Activated T-helper 1 cell treated with Interleukin-2 at 50 U/mL for 16 hours (primary cell): ENCODE measurements around the gene PDZK1IP1.

Source experiments
- DNase-seq: peaks from one replicate; pipeline ENCODE4 v3.0.0-alpha.2; 2020; ENCODE audit warnings: low read depth

Gene PDZK1IP1

GRCh38 chr1:47189844-47190508 is at the start of gene PDZK1IP1:
Gene PDZK1IP1, minus strand, starts transcription at chr1:47190036. Its CDS starts 104 bp downstream, at chr1:47189932.
- DNase-seq = no peak

- DNase-seq = no peak
Observed at GRCh38 chr1:47238935-47239592, 49.2 kb upstream of the PDZK1IP1 start.

- no peak for DNase-seq
Observed at GRCh38 chr1:47235806-47236205, 46.0 kb upstream of the PDZK1IP1 start.

GRCh38 chr1:47235241-47235681 is 45.4 kb upstream of the PDZK1IP1 start:
- no peak for DNase-seq

GRCh38 chr1:47233186-47233585 is 43.4 kb upstream of the PDZK1IP1 start:
- DNase-seq = no peak

GRCh38 chr1:47232187-47232874 is 42.5 kb upstream of the PDZK1IP1 start, which contains the start of gene TAL1:
Gene TAL1, minus strand, starts transcription at chr1:47232225. Its CDS starts 6,337 bp downstream, at chr1:47225888.
- no peak for DNase-seq

- no peak for DNase-seq
Observed at GRCh38 chr1:47231301-47232186, 41.7 kb upstream of the PDZK1IP1 start.

- DNase-seq = no peak
Observed at GRCh38 chr1:47230692-47231300, 41.0 kb upstream of the PDZK1IP1 start.

GRCh38 chr1:47229886-47230691 is 40.3 kb upstream of the PDZK1IP1 start:
- DNase-seq = no peak

- DNase-seq = no peak
Observed at GRCh38 chr1:47229031-47229885, 39.4 kb upstream of the PDZK1IP1 start.

- no peak for DNase-seq
Observed at GRCh38 chr1:47228644-47229030, 38.8 kb upstream of the PDZK1IP1 start.

GRCh38 chr1:47227341-47228232 is 37.8 kb upstream of the PDZK1IP1 start:
- DNase-seq = no peak

- DNase-seq = no peak
Observed at GRCh38 chr1:47226839-47227215, 37.0 kb upstream of the PDZK1IP1 start.

GRCh38 chr1:47226121-47226838 is 36.4 kb upstream of the PDZK1IP1 start:
- DNase-seq = no peak

GRCh38 chr1:47225430-47226100 is 35.7 kb upstream of the PDZK1IP1 start:
- no peak for DNase-seq

GRCh38 chr1:47224676-47225399 is 35.0 kb upstream of the PDZK1IP1 start:
- DNase-seq = no peak
